HEK293 (cell line): ENCODE data around the gene DXO.

Experiments used
- CTCF ChIA-PET: fragments of 350-600 bp; formaldehyde crosslinking; extraction: SDS; loops from one replicate; lab custom pipeline; 2021; ENCODE audit warnings: antibody characterized with exemption; lab: Yijun Ruan, JAX
- POLR2A ChIA-PET: fragments of 300-600 bp; formaldehyde crosslinking; extraction: SDS; loops from one replicate; lab custom pipeline; 2020; ENCODE audit warnings: antibody characterized with exemption, inconsistent platforms; lab: Yijun Ruan, JAX
- H3K27ac ChIP-seq: fragments of 200-500 bp; sonication (Bioruptor generic); 2 replicates; pipeline ENCODE4 v1.5.1; 2014; ENCODE audit warnings: low read depth, low read length, control low read depth, inconsistent platforms; ENCODE audit errors: extremely low read depth
- H3K36me3 ChIP-seq, 2 experiments: fragments of 200-500 bp in 1 of 2; sonication (Bioruptor generic) in 1 of 2; 1 replicate in 1 of 2; 2 replicates in 1 of 2; pipeline ENCODE4 v1.5.1; 2014 to 2017; ENCODE audit warnings: inconsistent platforms in 2 of 2, low read length in 2 of 2; ENCODE audit not compliant: control insufficient read depth in 2 of 2, insufficient read depth in 1 of 2
- H3K4me1 ChIP-seq: fragments of 200-500 bp; sonication (Bioruptor generic); 2 replicates; pipeline ENCODE4 v1.5.1; 2014; ENCODE audit warnings: mild to moderate bottlenecking, low read length, inconsistent platforms; ENCODE audit not compliant: control insufficient read depth, insufficient read depth
- H3K4me3 ChIP-seq: 2 replicates; pipeline ENCODE4 v1.5.1; 2011; ENCODE audit warnings: low read depth, mild to moderate bottlenecking, control low read depth, low read length, moderate library complexity
- H3K9me3 ChIP-seq: fragments of 200-500 bp; sonication (Bioruptor generic); 2 replicates; pipeline ENCODE4 v1.5.1; 2014; ENCODE audit warnings: low read depth, low read length, inconsistent platforms; ENCODE audit not compliant: control insufficient read depth, insufficient read depth
- CTCF ChIP-seq: fragments of 450-650 bp; formaldehyde crosslinking; IDR thresholded peaks from 2 replicates; pipeline ENCODE4 v1.5.1; 2016; ENCODE audit warnings: missing biosample characterization, missing genetic modification characterization
- GLIS1 ChIP-seq: fragments of 450-650 bp; formaldehyde crosslinking; IDR thresholded peaks from 2 replicates; pipeline ENCODE4 v1.5.1; 2016; ENCODE audit warnings: missing biosample characterization, missing genetic modification characterization
- HOXD13 ChIP-seq: sonication (generic); formaldehyde crosslinking; IDR thresholded peaks from 2 replicates; pipeline ENCODE4 v1.8.0; 2022; ENCODE audit warnings: missing genetic modification reagents, borderline replicate concordance
- IKZF3 ChIP-seq: fragments of 450-650 bp; IDR thresholded peaks from 2 replicates; pipeline ENCODE4 v1.5.0; 2018; ENCODE audit warnings: missing biosample characterization, mild to moderate bottlenecking, missing genetic modification characterization, moderate library complexity
- MEIS1 ChIP-seq: sonication (generic); formaldehyde crosslinking; IDR thresholded peaks from 2 replicates; pipeline ENCODE4 v1.8.1; 2022; ENCODE audit warnings: missing genetic modification reagents, mild to moderate bottlenecking, borderline replicate concordance
- PRDM4 ChIP-seq: fragments of 450-650 bp; formaldehyde crosslinking; IDR thresholded peaks from 2 replicates; pipeline ENCODE4 v1.5.1; 2017; ENCODE audit warnings: missing biosample characterization, missing genetic modification characterization
- REST ChIP-seq: fragments of 450-650 bp; formaldehyde crosslinking; IDR thresholded peaks from 2 replicates; pipeline ENCODE4 v1.5.1; 2016; ENCODE audit warnings: missing biosample characterization, missing genetic modification characterization
- ZNF112 ChIP-seq: fragments of 450-650 bp; formaldehyde crosslinking; IDR thresholded peaks from 2 replicates; pipeline ENCODE4 v1.5.0; 2017; ENCODE audit warnings: missing biosample characterization, missing genetic modification characterization
- ZNF2 ChIP-seq: fragments of 450-650 bp; formaldehyde crosslinking; IDR thresholded peaks from 2 replicates; pipeline ENCODE4 v1.5.1; 2016; ENCODE audit warnings: missing biosample characterization, missing genetic modification characterization
- ZNF324 ChIP-seq: fragments of 450-650 bp; formaldehyde crosslinking; IDR thresholded peaks from 2 replicates; pipeline ENCODE4 v1.5.1; 2016; ENCODE audit warnings: missing biosample characterization, missing genetic modification characterization
- ZNF366 ChIP-seq: fragments of 450-650 bp; formaldehyde crosslinking; conservative IDR thresholded peaks from 2 replicates; pipeline ENCODE4 v1.5.1; 2016; ENCODE audit warnings: missing biosample characterization, missing genetic modification characterization
- ZNF560 ChIP-seq: fragments of 450-650 bp; formaldehyde crosslinking; IDR thresholded peaks from 2 replicates; pipeline ENCODE4 v1.5.1; 2017; ENCODE audit warnings: missing biosample characterization, missing genetic modification characterization, borderline replicate concordance
- ZNF654 ChIP-seq: fragments of 450-650 bp; formaldehyde crosslinking; IDR thresholded peaks from 2 replicates; pipeline ENCODE4 v1.5.1; 2016; ENCODE audit warnings: low read depth, missing biosample characterization, missing genetic modification characterization
- ZNF768 ChIP-seq: fragments of 450-650 bp; formaldehyde crosslinking; IDR thresholded peaks from 2 replicates; pipeline ENCODE4 v1.5.1; 2018; ENCODE audit warnings: missing biosample characterization, mild to moderate bottlenecking, missing genetic modification characterization
- ZNF791 ChIP-seq: fragments of 450-650 bp; formaldehyde crosslinking; IDR thresholded peaks from 2 replicates; pipeline ENCODE4 v1.5.1; 2016; ENCODE audit warnings: missing biosample characterization, missing genetic modification characterization

Gene DXO

GRCh38 chr6:31954511-31954910 lies 17.4 kb downstream of the DXO start:
- H3K36me3 ChIP-seq = peaks cover 15 to 68% of the 10 kb centered on the region in 2 experiments

GRCh38 chr6:31952890-31953289 lies 19.0 kb downstream of the DXO start:
- no peak for TF ChIP-seq ZNF768
- TF ChIP-seq ZNF366 = 0 out of 2 replicates have a peak, but pooled peaks have one; percentile 26
- H3K4me1 ChIP-seq = no peaks in the 10 kb centered on the region; the same call in 1 of the 2 replicates
- no peak overlapping the region for H3K4me3 ChIP-seq
- H3K27ac ChIP-seq = no peak overlapping the region
- H3K9me3 ChIP-seq = no peaks in the 10 kb centered on the region
- ChIA-PET CTCF (interaction anchor here (0.7 to 3.3 kb wide), 36 partner anchors 9 to 868 kb away, joined by 3 to 70 read pairs (median 6); partner anchors contain the start of genes DXO, EGFL8, EHMT2 and LY6G5C), POLR2A (interaction anchor here (0.6 to 4.2 kb wide), 12 partner anchors 13 to 292 kb away, joined by 3 to 22 read pairs (median 4); partner anchors contain the start of genes C6orf47, DXO, EHMT2 and HSPA1B)
- peaks cover 15 to 68% of the 10 kb centered on the region in 2 experiments for H3K36me3 ChIP-seq

More at GRCh38 chr6:31954511-31954910, 17.4 kb downstream of the DXO start:
- CTCF ChIA-PET = interaction anchor here (0.7 kb wide), 2 partner anchors 25 to 412 kb away, joined by 3 read pairs; no protein-coding TSS in a partner anchor
- no peak overlapping the region for H3K4me3 ChIP-seq
- TF ChIP-seq GLIS1 (tag by site-specific recombination) = no peak
- TF ChIP-seq ZNF112 = no peak
- no peak for TF ChIP-seq ZNF2
- no peak for TF ChIP-seq HOXD13 (CRISPR knock-in tag)
- TF ChIP-seq ZNF791 (tag by site-specific recombination) = no peak
- H3K27ac ChIP-seq = no peak overlapping the region
- no peaks in the 10 kb centered on the region for H3K9me3 ChIP-seq
- POLR2A ChIA-PET = interaction anchor here (0.6 kb wide), 1 partner anchor 36 kb away, joined by 3 read pairs; no protein-coding TSS in a partner anchor
- H3K4me1 ChIP-seq = no peaks in the 10 kb centered on the region; the same call in 1 of the 2 replicates

- Histone ChIP-seq H3K36me3 (peaks cover 15 to 65% of the 10 kb centered on the region in 2 experiments), H3K4me1 (no peaks in the 10 kb centered on the region), H3K4me3 (no peak overlapping the region), H3K9me3 (no peaks in the 10 kb centered on the region), H3K27ac (no peak overlapping the region)
- ChIA-PET CTCF (interaction anchor here (0.5 to 3.3 kb wide), 41 partner anchors 9 to 869 kb away, joined by 3 to 70 read pairs (median 6); partner anchors contain the start of genes DDAH2, DXO, EGFL8 and EHMT2), POLR2A (interaction anchor here (0.6 to 4.2 kb wide), 17 partner anchors 12 to 291 kb away, joined by 3 to 22 read pairs (median 4); partner anchors contain the start of genes C6orf47, DXO, EHMT2 and HSPA1B)
- TF ChIP-seq ZNF654 (tag by site-specific recombination) (peak; percentile 37), PRDM4 (no peak), ZNF324 (tag by site-specific recombination) (no peak), ZNF560 (tag by site-specific recombination) (no peak), IKZF3 (tag by site-specific recombination) (no peak), MEIS1 (CRISPR knock-in tag) (no peak), REST (tag by site-specific recombination) (no peak), CTCF (tag by site-specific recombination) (peak; percentile 77), ZNF2 (peak; percentile 59; the same call in 1 of the 2 replicates)
These were observed 19.7 kb downstream of the DXO start for GRCh38 chr6:31952140-31952805.
